ENCODE measurements around the gene PHLDB2.

The PHLDB2 gene

DNA sequence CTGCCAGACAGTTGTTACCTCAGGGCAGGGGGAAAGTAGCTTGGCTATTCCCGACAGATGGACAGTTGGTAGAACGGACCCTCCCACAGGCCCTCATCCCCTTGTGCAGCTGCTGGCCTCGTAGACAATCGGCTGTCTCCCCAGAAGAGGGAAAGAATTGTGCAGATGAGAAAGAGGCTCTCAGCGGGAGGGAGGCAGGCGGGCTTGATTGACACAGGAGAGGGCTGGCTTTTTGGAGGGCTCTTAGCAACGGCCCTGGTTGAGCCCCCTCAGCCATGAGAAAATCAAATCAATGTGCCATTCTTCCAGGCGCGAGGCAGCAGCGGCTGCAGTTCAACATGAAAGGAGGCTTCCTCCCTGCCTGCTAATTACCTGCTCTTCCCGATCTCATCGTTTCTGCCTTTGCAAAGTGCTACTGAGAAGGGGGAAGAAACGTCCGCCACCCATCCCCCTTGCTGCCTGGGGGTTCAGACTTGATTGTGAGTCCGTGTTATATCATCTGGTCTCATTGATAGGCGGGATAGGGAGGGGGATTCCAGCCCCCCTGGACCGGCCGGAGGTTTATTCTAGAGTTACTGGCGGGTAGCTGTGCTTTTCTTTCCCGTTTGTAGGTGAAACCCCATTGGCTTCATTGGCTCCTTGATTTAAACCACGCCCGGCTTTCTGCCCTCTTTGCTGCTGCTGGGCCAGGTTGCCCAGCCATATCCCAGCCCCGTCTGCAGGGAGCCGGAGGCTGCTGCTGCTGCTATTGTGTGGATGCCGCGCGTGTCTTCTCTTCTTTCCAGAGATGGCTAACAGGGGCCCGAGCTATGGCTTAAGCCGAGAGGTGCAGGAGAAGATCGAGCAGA, 139.8 kb downstream of the PHLDB2 start, which contains the start of gene TAGLN3:
Gene TAGLN3 (plus strand): TSS at position 287 of the 848 bp plus-strand sequence. CDS start 501 bp downstream, at position 788.
- Histone ChIP-seq H3K27me3 (ENCODE audit: low read depth) (no peaks in the 10 kb centered on the region), H3K9me3 (no peaks in the 10 kb centered on the region), H3K4me3 (no peak within 1 kb of the TSS), H3K4me1 (peaks cover 14% of the 10 kb centered on the region), H3K36me3 (replicated peaks) (no peaks in the 10 kb centered on the region)
- DNase-seq (ENCODE audit: low spot score in 2 of 2), result peak in 1 of 2 experiments; percentile 45
- in situ Hi-C loops (cut with MboI; ENCODE audit: low sequenced_read_pairs), result no loop called here

DNA sequence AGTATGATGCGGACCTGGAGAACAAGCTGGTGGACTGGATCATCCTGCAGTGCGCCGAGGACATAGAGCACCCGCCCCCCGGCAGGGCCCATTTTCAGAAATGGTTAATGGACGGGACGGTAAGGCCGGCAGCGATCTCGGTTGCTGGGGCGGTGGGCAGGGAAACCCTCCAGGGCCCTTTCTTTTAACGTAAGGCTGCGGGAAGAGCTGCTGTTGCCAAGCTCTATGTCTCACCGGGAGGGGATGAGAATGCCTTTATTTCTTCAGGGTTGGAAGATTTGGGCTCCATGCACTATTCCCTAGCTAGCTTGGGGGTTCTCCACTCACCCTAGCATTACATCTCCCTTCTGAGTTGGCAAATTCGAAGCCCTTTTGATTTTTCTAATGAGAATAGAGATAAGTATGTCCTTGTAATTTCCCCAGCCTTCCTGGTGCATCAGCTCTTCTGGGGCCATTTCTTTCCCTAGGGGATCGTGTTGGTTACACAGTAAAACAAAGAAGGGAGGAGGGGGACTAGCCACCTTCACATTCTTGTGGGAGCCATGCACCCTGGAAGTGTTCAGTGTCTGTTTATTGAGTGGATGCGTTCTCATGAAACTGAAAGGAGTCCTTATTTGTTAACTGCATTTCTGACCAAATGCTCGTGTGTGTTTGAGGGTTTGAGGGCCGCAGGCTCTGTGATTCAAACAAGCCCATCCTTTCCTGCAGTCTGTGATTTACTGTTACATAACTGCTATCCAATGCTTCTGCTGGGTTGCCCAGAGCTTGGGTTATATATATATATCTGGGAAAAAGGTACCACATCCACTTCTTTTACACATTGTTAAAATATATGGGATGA, 140.6 kb downstream of the PHLDB2 start:
- Histone ChIP-seq H3K4me3 (no peak overlapping the region), H3K27me3 (ENCODE audit: low read depth) (no peaks in the 10 kb centered on the region), H3K9me3 (no peaks in the 10 kb centered on the region), H3K4me1 (peaks cover 6% of the 10 kb centered on the region), H3K36me3 (replicated peaks) (no peaks in the 10 kb centered on the region)
- in situ Hi-C loops (cut with MboI; ENCODE audit: low sequenced_read_pairs), result no loop called here
- no peak for DNase-seq (ENCODE audit: low spot score in 2 of 2)

DNA sequence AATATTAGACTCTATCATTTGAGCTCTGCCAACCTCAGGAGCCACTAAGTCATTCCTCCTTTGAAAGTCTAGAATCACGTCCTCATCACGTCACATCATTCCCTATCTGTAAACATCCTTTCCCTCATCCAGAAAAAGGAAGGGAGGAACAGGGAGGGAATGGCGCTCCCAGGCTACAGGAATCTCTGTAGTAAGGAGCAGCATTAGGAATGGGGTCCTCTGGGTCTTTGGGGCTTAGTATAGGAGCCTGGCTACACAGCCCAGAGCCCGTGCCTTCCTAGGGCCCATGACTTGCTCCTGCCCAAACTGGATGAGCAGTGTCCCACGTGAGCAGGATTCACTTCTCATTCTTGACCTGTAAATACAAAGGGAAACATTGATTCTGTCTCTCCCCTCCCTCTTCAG, 141.3 kb downstream of the PHLDB2 start:
- DNase-seq (ENCODE audit: low spot score in 2 of 2), result no peak
- Histone ChIP-seq H3K9me3 (no peaks in the 10 kb centered on the region), H3K4me3 (no peak overlapping the region), H3K4me1 (peaks cover 6% of the 10 kb centered on the region), H3K27me3 (ENCODE audit: low read depth) (no peaks in the 10 kb centered on the region), H3K36me3 (replicated peaks) (no peaks in the 10 kb centered on the region)
- in situ Hi-C loops (cut with MboI; ENCODE audit: low sequenced_read_pairs), result no loop called here

- no peak for DNase-seq (ENCODE audit: low spot score in 2 of 2)
- H3K9me3 ChIP-seq, result no peaks in the 10 kb centered on the region
- peaks cover 6% of the 10 kb centered on the region for H3K4me1 ChIP-seq
- no peaks in the 10 kb centered on the region for H3K27me3 ChIP-seq (ENCODE audit: low read depth)
- no peaks in the 10 kb centered on the region for H3K36me3 ChIP-seq (replicated peaks)
- in situ Hi-C loops (cut with MboI; ENCODE audit: low sequenced_read_pairs), result no loop called here
- no peak overlapping the region for H3K4me3 ChIP-seq
Observed at GRCh38 chr3:112000966-112001365, 141.9 kb downstream of the PHLDB2 start.

DNA sequence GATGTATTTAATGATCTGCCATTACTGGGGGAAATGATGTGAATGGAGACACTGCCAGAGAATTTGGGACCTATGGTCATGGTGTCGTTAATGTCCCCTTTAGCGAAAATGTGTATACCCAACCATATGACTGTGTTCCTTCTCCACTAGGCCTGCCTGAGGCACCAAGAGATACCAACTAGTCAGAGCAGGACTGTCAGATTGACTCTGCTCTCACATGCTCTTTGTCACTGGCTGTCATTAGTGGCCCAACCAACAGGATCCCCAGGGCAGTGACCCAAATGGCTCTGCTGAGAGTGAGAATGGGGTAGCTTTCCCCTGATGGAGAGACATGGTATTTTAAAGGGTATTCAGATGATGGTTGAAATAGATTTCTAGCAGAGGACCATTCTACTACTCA, 142.5 kb downstream of the PHLDB2 start:
- Histone ChIP-seq H3K27me3 (ENCODE audit: low read depth) (no peaks in the 10 kb centered on the region), H3K4me3 (no peak overlapping the region), H3K36me3 (replicated peaks) (no peaks in the 10 kb centered on the region), H3K9me3 (no peaks in the 10 kb centered on the region), H3K4me1 (peaks cover 6% of the 10 kb centered on the region)
- DNase-seq (ENCODE audit: low spot score in 2 of 2), result no peak
- in situ Hi-C loops (cut with MboI; ENCODE audit: low sequenced_read_pairs), result no loop called here

DNA sequence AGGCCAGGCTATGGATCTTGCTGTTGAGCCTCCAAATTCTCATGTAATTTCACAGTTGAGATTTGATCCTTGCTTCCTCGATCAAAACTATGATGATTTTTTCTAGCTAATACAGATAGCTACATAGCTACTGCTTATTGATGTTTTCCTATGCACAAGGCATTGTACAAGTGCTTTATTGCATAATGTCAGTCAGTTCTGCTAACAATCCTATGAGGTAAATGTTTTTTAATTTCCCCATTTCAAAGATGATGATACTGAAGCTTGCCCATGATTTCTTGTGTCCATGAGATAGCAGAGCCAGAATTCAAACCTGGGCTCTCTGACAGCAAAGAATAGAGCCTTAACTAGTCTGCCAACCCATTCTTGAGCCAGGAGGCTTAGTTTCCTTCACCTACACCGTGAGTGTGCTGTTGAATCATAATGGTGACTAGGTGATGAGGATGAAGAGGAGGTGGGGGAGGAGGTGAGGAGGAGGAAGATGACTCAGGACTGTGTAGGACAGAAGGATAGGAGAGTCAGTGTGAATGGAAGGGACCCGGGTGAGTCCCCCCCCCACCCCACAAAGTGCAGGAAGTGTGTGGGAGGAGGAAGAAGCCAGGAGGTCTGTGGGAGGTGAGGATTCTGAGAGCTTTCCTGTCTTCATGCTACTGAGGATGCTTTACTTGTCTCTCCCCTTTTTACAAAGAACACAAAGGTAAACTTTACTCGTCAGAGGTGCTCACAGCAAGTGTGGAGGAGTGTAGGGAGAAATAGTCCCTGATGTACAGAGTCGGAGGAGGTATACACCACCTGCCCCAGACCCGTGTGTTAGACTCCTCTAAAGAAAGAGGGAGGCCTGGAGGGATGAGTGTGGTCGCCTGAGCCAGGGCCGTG, 143.3 kb downstream of the PHLDB2 start:
- no peak for DNase-seq (ENCODE audit: low spot score in 2 of 2)
- Histone ChIP-seq H3K9me3 (no peaks in the 10 kb centered on the region), H3K27me3 (ENCODE audit: low read depth) (no peaks in the 10 kb centered on the region), H3K4me3 (no peak overlapping the region), H3K4me1 (peaks cover 6% of the 10 kb centered on the region), H3K36me3 (replicated peaks) (no peaks in the 10 kb centered on the region)
- in situ Hi-C loops (cut with MboI; ENCODE audit: low sequenced_read_pairs), result no loop called here

DNA sequence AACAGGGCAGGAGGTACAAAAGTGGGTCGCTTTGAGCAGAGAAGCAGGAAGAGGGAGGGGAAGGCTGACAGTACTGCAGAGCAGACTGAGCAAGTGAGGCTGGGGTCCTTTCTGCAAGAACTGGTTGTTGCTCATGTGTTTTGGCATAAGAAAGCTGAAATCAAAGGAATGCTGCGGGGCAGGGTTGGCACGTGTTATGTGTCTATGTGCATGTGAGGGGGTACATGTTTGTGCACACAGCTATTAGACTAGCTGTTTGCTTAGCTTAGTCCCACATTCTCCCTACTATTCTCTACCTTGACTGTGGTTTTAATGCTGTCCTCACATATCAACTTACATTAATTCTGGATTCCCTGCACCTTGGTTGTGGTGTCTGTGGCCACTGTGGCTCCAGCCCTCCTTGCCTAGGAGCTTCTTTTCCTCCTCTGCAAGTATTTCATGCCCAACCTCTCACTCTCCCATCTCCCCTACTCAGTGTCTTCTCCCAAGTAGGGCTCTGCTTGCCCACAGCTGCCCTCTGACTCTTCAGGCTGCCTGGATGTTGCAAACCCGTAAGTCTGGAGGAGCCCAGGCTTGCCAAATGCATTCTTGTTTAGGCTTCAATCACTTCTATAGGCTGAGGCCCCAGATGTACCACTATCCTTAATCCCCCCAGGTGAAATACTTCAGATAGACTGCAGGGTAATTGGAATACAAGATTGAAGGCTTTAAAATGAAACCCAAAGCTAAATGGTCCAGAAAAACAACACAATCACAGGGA, 144.4 kb downstream of the PHLDB2 start:
- in situ Hi-C loops (cut with MboI; ENCODE audit: low sequenced_read_pairs), result no loop called here
- Histone ChIP-seq H3K9me3 (no peaks in the 10 kb centered on the region), H3K4me3 (no peak overlapping the region), H3K36me3 (replicated peaks) (no peaks in the 10 kb centered on the region), H3K27me3 (ENCODE audit: low read depth) (no peaks in the 10 kb centered on the region), H3K4me1 (peaks cover 6% of the 10 kb centered on the region)
- no peak for DNase-seq (ENCODE audit: low spot score in 2 of 2)

DNA sequence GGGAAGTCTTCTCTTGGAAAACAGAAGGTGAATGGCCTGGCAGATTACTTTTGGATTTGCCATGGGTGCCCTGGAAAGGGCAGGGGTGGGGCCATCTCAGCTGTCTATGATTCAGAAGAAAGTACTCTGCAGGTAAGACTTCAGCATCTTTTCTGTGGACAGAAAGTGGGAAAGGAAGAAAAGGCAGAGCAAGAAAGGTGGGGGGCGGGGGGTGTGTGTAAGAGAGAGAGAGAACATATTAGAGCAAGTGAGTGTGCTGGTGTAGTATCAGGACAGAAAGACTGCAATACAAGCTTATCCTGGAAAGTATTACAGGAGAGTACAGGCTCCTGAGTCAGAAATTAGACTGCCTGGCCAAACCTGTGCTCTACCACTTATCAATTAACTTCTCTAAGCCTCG, 145.1 kb downstream of the PHLDB2 start:
- H3K9me3 ChIP-seq, result no peaks in the 10 kb centered on the region
- DNase-seq (ENCODE audit: low spot score in 2 of 2), result no peak
- no peaks in the 10 kb centered on the region for H3K4me1 ChIP-seq
- H3K4me3 ChIP-seq, result no peak overlapping the region
- H3K27me3 ChIP-seq (ENCODE audit: low read depth), result no peaks in the 10 kb centered on the region
- in situ Hi-C loops (cut with MboI; ENCODE audit: low sequenced_read_pairs), result no loop called here
- H3K36me3 ChIP-seq (replicated peaks), result no peaks in the 10 kb centered on the region

DNA sequence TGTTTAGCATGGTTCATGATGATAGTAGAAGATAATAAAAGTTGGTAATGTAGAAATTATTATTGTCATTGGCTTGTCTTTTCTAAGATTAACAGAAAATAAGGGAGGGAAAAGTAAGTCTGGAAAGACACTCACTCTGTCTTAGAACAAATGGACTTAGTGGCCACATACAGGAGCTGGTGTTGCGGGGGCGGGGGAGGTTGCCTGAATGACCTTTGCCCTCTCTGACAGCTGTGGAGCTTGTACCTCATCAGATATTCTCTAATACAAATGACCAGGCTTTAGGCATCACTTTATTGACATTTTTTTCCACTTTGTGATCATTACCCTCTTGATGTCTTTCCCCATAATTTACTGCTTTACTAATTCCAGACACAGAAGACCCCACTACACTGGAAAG, 145.6 kb downstream of the PHLDB2 start:
- H3K9me3 ChIP-seq, result no peaks in the 10 kb centered on the region
- no peaks in the 10 kb centered on the region for H3K27me3 ChIP-seq (ENCODE audit: low read depth)
- in situ Hi-C loops (cut with MboI; ENCODE audit: low sequenced_read_pairs), result no loop called here
- no peaks in the 10 kb centered on the region for H3K36me3 ChIP-seq (replicated peaks)
- H3K4me1 ChIP-seq, result no peaks in the 10 kb centered on the region
- no peak overlapping the region for H3K4me3 ChIP-seq
- no peak for DNase-seq (ENCODE audit: low spot score in 2 of 2)

DNA sequence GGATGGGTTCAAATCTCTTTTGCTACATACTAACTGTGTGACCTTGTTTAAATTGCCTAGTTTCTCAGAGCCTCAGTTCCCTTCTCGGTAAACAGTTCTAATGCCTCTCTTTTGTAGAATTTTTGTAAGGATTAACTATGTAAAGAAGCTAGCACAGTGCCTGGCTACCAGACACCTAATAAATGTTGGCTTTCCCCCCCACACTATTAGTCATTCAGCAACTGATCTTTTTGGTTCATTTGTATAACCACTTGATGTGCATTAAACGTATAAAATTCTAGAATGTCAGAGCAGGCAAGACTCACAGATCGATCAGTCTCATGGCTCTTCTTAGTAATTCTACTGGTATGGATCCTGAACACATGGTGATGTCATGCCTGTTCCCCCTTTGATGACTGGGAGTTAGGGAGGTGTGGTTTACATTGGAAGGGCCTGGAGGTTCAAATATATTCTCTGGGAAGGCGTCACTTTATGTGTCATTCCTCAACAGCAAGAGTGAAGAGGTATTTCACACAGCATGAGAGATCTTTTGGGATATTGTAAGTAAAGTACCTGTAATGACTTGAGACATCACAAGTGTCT, 146.1 kb downstream of the PHLDB2 start:
- H3K36me3 ChIP-seq (replicated peaks), result no peaks in the 10 kb centered on the region
- DNase-seq (ENCODE audit: low spot score in 2 of 2), result no peak
- in situ Hi-C loops (cut with MboI; ENCODE audit: low sequenced_read_pairs), result no loop called here
- H3K27me3 ChIP-seq (ENCODE audit: low read depth), result no peaks in the 10 kb centered on the region
- H3K4me3 ChIP-seq, result no peak overlapping the region
- H3K4me1 ChIP-seq, result no peaks in the 10 kb centered on the region
- no peaks in the 10 kb centered on the region for H3K9me3 ChIP-seq

GRCh38 chr3:112007633-112008032, 148.6 kb downstream of the PHLDB2 start:
- H3K27me3 ChIP-seq (ENCODE audit: low read depth), result no peaks in the 10 kb centered on the region
- no peak for DNase-seq (ENCODE audit: low spot score in 2 of 2)
- no peaks in the 10 kb centered on the region for H3K36me3 ChIP-seq (replicated peaks)
- no peaks in the 10 kb centered on the region for H3K4me1 ChIP-seq
- no peak overlapping the region for H3K4me3 ChIP-seq
- in situ Hi-C loops (cut with MboI; ENCODE audit: low sequenced_read_pairs), result no loop called here
- H3K9me3 ChIP-seq, result no peaks in the 10 kb centered on the region

DNA sequence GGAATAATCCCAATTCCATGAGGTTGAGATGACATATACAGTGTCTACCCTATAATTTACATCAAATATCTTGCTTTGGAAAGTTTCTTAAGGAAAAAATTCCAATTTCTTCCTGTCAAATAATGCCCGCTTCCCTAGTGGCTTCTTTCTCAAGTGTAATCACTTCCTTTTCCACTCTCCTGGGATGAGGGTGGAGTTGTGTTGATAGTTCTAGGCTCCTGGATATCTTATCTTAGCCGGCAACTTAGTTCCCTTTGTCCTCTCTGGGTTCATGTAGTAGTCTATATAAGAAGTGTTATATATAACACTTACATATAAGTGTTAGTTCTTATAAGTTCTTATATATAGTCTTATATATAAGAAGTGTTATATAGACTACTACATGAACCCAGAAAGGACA, 150.6 kb downstream of the PHLDB2 start:
- in situ Hi-C loops (cut with MboI; ENCODE audit: low sequenced_read_pairs), result no loop called here
- no peaks in the 10 kb centered on the region for H3K9me3 ChIP-seq
- no peaks in the 10 kb centered on the region for H3K4me1 ChIP-seq
- no peak overlapping the region for H3K4me3 ChIP-seq
- no peaks in the 10 kb centered on the region for H3K27me3 ChIP-seq (ENCODE audit: low read depth)
- no peaks in the 10 kb centered on the region for H3K36me3 ChIP-seq (replicated peaks)
- no peak for DNase-seq (ENCODE audit: low spot score in 2 of 2)

DNA sequence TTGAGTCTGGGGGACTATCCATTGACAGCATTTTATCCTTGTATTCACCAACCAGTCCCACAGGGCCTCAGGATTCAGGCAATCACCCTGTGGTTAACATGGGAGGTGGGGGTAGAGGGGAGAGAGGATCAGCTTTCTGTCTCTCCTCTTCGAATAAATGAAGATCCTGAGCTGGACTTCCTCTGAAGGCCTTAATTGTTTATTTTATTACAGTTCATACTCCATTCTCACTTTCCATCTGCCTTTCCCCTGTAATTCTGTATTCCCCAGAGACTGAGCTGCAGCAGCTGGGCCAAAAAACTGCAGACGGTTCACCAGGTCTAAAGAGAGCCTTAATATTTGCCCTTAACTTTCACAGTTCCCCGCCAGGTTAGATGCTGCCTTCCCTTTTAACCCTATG, 151.6 kb downstream of the PHLDB2 start:
- Histone ChIP-seq H3K4me1 (no peaks in the 10 kb centered on the region), H3K4me3 (no peak overlapping the region), H3K36me3 (replicated peaks) (no peaks in the 10 kb centered on the region), H3K9me3 (no peaks in the 10 kb centered on the region), H3K27me3 (ENCODE audit: low read depth) (no peaks in the 10 kb centered on the region)
- in situ Hi-C loops (cut with MboI; ENCODE audit: low sequenced_read_pairs), result no loop called here
- DNase-seq (ENCODE audit: low spot score in 2 of 2), result no peak
